GM19193 (cell line): ENCODE data around the gene GBP2.

Experiments used
- POLR2A ChIP-seq: IDR thresholded peaks from 4 replicates; pipeline ENCODE4 v1.6.1; 2011; ENCODE audit not compliant: insufficient read depth, insufficient read length; ENCODE audit errors: extremely low read depth

GBP2 gene

GRCh38 chr1:89088572-89088971 is 37.3 kb downstream of the GBP2 start:
- no peak for TF ChIP-seq POLR2A

DNA sequence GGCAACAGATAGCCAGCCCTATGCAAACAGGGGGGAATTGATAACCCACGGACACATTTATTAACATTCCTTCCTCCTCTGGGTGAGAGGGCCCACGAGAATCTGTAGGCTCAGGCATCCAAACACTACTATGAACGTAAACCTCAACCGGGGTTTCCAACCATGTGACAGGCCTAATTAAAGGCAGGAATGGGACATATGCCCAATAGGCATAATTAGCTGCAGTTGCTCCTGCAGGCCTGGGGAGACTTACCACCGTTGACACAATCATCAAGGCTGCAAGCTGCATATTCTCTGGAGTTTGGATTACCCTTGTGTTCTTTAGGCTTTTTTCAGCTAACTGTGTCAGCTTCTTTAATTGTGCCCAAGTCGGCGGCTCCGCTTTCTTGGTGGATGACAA is 38.7 kb downstream of the GBP2 start:
- TF ChIP-seq POLR2A = no peak

- TF ChIP-seq POLR2A = no peak
Observed at GRCh38 chr1:89085781-89086180, 40.1 kb downstream of the GBP2 start.

DNA sequence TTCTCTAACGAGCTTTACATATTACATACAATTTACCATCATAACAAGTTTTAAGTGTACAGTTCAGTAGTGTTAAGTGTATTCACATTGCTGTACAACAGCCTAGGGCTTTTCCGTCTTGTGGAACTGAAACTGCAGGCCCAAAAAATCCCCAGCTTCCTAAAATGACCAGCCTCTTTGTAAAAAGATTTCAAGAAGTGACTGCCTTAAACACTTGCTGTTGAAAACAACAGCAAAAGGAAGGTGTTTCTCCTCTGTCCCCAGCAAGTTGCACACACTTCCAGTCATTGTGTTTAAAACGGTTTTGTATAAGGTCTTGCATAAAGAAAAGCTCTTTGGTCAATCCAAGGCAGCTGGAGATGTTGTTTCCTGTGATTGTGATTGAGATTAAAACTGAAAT is 44.9 kb downstream of the GBP2 start:
- no peak for TF ChIP-seq POLR2A

DNA sequence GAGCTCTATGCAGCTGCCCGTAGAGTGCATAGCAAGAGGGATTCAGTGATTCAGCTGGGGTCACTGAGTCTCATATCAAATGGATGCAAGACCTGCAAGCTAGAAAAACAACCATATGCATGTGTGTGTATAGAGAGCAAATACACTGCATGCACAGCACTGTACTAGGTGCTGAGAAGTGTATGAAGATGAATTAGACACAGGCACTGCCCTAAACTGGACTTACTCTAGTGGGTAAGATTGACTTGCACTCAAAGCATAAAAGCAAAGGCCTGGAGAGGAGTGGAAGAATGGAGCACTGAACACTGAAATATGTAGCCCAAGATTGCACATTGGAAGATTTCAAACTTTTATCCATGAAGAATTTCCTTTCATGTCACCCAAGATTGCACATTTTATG is 55.4 kb downstream of the GBP2 start:
- no peak for TF ChIP-seq POLR2A

GRCh38 chr1:89069951-89070350 is 56.0 kb downstream of the GBP2 start:
- no peak for TF ChIP-seq POLR2A

- no peak for TF ChIP-seq POLR2A
Observed at GRCh38 chr1:89068291-89068690, 57.6 kb downstream of the GBP2 start.

GRCh38 chr1:89065079-89065868 is 60.6 kb downstream of the GBP2 start, which contains the start of gene GBP1:
Gene GBP1, minus strand, starts transcription at chr1:89065208. Its CDS starts 1,974 bp downstream, at chr1:89063234.
- no peak for TF ChIP-seq POLR2A

- no peak for TF ChIP-seq POLR2A
Observed at GRCh38 chr1:89064632-89065031, 61.3 kb downstream of the GBP2 start.

DNA sequence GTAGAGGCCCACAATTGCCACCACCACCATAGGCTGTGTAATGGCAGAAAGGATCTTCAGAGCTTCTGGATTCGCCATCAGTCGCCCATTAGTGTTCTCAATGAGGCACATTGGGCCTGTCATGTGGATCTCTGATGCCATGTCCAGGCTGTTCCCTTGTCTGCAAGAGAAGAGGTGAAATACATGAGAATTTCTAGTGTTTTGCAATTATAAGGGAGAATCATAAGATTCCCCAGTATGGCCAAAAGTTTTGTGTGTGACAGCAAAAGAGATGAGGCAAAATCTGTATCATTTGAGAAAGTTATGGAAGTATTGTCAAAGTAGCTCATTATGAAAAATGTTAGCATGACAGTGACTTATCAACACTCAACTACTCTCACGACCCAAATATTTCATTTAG is 62.8 kb downstream of the GBP2 start:
- no peak for TF ChIP-seq POLR2A

DNA sequence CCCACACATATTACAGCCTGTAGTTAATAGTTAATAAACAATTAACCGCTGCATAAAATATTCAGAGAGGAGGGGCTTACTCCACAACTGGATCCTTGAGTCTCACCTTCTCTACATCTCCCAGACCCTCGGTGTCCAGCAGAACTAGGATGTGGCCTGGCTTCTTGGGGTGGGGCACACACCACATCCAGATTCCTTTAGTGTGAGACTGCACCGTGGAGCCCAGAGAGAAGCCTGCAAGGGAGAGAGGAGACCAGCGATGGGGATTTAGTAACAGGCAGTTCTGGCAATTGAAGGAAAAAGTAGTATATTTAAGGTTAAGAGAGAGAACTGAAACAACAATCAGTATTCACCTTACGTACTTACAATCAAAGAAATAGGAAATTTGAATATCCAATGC is 65.8 kb downstream of the GBP2 start:
- no peak for TF ChIP-seq POLR2A
